IgD-negative memory B cell (primary cell): Measurements from ENCODE around the gene RHBDF1. TPM values are rescaled to one million over a fixed set of nuclear protein-coding genes. Genes with fewer than 3 reads are reported as not detected.
"Not testable (repeated sequence)": the region's sequence is repeated elsewhere in the genome, so short reads cannot be mapped to it uniquely, and the experiment has no call there.

Experiments used
- H3K27ac Mint-ChIP-seq, 3 donors: one replicate each; pipeline ENCODE4 v1.8.0; 2020 to 2022; ENCODE audit warnings: mild to moderate bottlenecking in 3 of 3, mixed read lengths in 3 of 3, moderate library complexity in 1 of 3
- H3K27me3 Mint-ChIP-seq: one replicate; pipeline ENCODE4 v1.8.0; 2021; ENCODE audit warnings: mixed read lengths
- H3K36me3 Mint-ChIP-seq: one replicate; pipeline ENCODE4 v1.8.0; 2020; ENCODE audit warnings: mild to moderate bottlenecking, mixed read lengths
- H3K4me1 Mint-ChIP-seq, 3 donors: one replicate each; pipeline ENCODE4 v1.8.0; 2020 to 2022; ENCODE audit warnings: mixed read lengths in 3 of 3, mild to moderate bottlenecking in 1 of 3
- H3K4me3 Mint-ChIP-seq, 4 donors: one replicate each; pipeline ENCODE4 v1.8.0; 2020 to 2022; ENCODE audit warnings: mild to moderate bottlenecking in 4 of 4, mixed read lengths in 4 of 4, moderate library complexity in 3 of 4
- H3K9me3 Mint-ChIP-seq, 3 donors: one replicate each; pipeline ENCODE4 v1.8.0; 2020 to 2021; ENCODE audit warnings: mixed read lengths in 3 of 3, mild to moderate bottlenecking in 1 of 3
- polyA plus RNA-seq: library from polyadenylated mRNA; unstranded; fragments of 300-500 nt; fragmentation: Illumina TruSeq; gene quantifications from one replicate; pipeline ENCODE4 v1.2.3, GENCODE V29; 2021

Gene RHBDF1
- polyA plus RNA-seq, 1 donor from 2014 or later, result not detected

- peak overlapping the region in 1 of 3 donors; percentile 25 for H3K27ac Mint-ChIP-seq
- H3K36me3 Mint-ChIP-seq, result peaks cover 3% of the 10 kb centered on the region
- no peaks in the 10 kb centered on the region for H3K27me3 Mint-ChIP-seq
- H3K9me3 Mint-ChIP-seq, result no peaks in the 10 kb centered on the region
- peaks cover 7 to 22% (median 16%) of the 10 kb centered on the region in 3 donors for H3K4me1 Mint-ChIP-seq
- no peak overlapping the region for H3K4me3 Mint-ChIP-seq
Measured at GRCh38 chr16:45454-45853, 27.0 kb downstream of the RHBDF1 start.

- no peaks in the 10 kb centered on the region for H3K27me3 Mint-ChIP-seq
- H3K36me3 Mint-ChIP-seq, result peaks cover 3% of the 10 kb centered on the region
- no peaks in the 10 kb centered on the region for H3K9me3 Mint-ChIP-seq
Measured at GRCh38 chr16:44655-45054, 27.8 kb downstream of the RHBDF1 start.

GRCh38 chr16:43294-43693 is 29.1 kb downstream of the RHBDF1 start:
- Mint-ChIP-seq H3K36me3 (peaks cover 3% of the 10 kb centered on the region), H3K4me3 (peak overlapping the region in 1 of 4 donors; percentile 57), H3K27me3 (no peaks in the 10 kb centered on the region), H3K9me3 (no peaks in the 10 kb centered on the region), H3K27ac (peak overlapping the region in 1 of 3 donors; percentile 66), H3K4me1 (peaks cover 21 to 34% (median 31%) of the 10 kb centered on the region in 3 donors)

More at GRCh38 chr16:44655-45054, 27.8 kb downstream of the RHBDF1 start:
- Mint-ChIP-seq H3K4me3 (no peak overlapping the region), H3K4me1 (peaks cover 10 to 21% (median 19%) of the 10 kb centered on the region in 3 donors), H3K27ac (peak overlapping the region in 1 of 3 donors; percentile 39)

DNA sequence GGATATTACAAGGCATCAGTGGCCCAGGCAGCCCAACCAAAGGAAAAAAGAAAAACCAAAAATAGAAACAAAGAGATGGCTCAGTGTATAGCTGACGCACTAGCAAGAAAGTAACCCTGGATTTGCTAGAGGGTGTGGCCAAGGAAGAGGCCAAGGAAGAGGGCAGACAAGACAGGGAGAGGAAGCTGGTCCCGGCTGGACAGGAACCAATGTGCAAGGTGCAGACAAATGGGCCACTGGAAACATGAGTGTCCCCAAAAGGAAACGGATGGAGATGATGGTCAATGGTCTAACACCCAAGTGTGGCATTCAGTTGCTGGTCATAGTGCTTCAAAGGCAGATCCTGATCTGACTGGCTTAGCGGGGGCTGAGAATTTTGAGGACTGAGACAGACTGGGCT is 29.7 kb downstream of the RHBDF1 start:
- Mint-ChIP-seq H3K27ac (peak overlapping the region; percentile 41 to 88 (median 66)), H3K27me3 (no peaks in the 10 kb centered on the region)

GRCh38 chr16:42069-42457 is 30.4 kb downstream of the RHBDF1 start:
- H3K9me3 Mint-ChIP-seq, result no peaks in the 10 kb centered on the region
- H3K36me3 Mint-ChIP-seq, result no peaks in the 10 kb centered on the region
- peaks cover 32 to 41% (median 35%) of the 10 kb centered on the region in 3 donors for H3K4me1 Mint-ChIP-seq
- H3K4me3 Mint-ChIP-seq, result peak overlapping the region in 2 of 4 donors; percentile 23 to 56
- H3K27ac Mint-ChIP-seq, result peak overlapping the region; percentile 15 to 88 (median 66)
- H3K27me3 Mint-ChIP-seq, result no peaks in the 10 kb centered on the region

More for the DNA sequence above, 29.7 kb downstream of the RHBDF1 start:
- Mint-ChIP-seq H3K4me1 (peaks cover 26 to 36% (median 31%) of the 10 kb centered on the region in 3 donors), H3K4me3 (peak overlapping the region in 1 of 4 donors; percentile 56), H3K36me3 (peaks cover 3% of the 10 kb centered on the region), H3K9me3 (no peaks in the 10 kb centered on the region)

DNA sequence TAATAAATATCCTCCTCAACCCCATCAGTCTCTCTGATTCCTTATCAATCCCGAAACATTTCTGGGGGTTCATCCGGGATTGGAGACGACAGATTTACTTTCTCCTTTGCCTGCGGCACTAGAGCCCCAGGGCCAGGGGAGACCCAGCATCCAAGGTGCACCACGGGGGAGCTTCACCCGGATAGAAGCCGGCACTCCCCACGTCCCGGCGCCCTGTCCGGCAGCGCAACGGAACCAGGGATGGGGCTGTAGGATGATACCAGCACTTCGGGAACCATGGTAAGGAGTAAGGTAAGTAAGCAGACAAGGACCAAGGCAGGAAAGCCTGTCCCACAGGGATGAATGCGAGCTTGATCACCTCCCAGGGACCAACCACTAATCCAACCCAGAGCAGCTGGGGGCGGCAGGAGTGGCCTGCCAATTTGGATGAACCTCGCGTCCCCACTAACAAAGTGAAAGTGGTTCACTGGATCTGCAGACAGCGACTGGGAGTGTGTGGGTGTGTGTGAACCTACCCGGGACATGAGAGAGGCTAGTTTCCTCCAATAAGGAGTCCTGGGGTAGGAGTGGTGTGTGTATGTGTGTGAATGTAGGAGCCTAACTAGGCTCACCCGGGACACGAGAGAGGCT is 30.9 kb downstream of the RHBDF1 start:
- H3K4me3 Mint-ChIP-seq, result peak overlapping the region in 1 of 4 donors; percentile 56
- H3K9me3 Mint-ChIP-seq, result no peaks in the 10 kb centered on the region
- peaks cover 35 to 43% (median 37%) of the 10 kb centered on the region in 3 donors for H3K4me1 Mint-ChIP-seq
- H3K27ac Mint-ChIP-seq, result peak overlapping the region; percentile 31 to 88 (median 66)
- H3K27me3 Mint-ChIP-seq, result no peaks in the 10 kb centered on the region
- H3K36me3 Mint-ChIP-seq, result no peaks in the 10 kb centered on the region

- H3K9me3 Mint-ChIP-seq, result no peaks in the 10 kb centered on the region
- H3K4me1 Mint-ChIP-seq, result peaks cover 53 to 64% (median 55%) of the 10 kb centered on the region in 3 donors
- peak overlapping the region; percentile 96 to 100 (median 99) for H3K27ac Mint-ChIP-seq
- peaks cover 2% of the 10 kb centered on the region for H3K36me3 Mint-ChIP-seq
- H3K4me3 Mint-ChIP-seq, result peak overlapping the region; percentile 39 to 92 (median 88)
- H3K27me3 Mint-ChIP-seq, result no peaks in the 10 kb centered on the region
Measured at GRCh38 chr16:38941-39892, 33.2 kb downstream of the RHBDF1 start.

- not testable (repeated sequence) for H3K27me3 Mint-ChIP-seq, H3K9me3 Mint-ChIP-seq, H3K36me3 Mint-ChIP-seq
- H3K4me3 Mint-ChIP-seq, result peak overlapping the region; percentile 59 to 91 (median 86)
- peaks cover 53 to 66% (median 58%) of the 10 kb centered on the region in 3 donors for H3K4me1 Mint-ChIP-seq
- H3K27ac Mint-ChIP-seq, result peak overlapping the region; percentile 96 to 100 (median 99)
Measured at GRCh38 chr16:38206-38605, 34.2 kb downstream of the RHBDF1 start.

- Mint-ChIP-seq H3K4me1 (peaks cover 48 to 66% (median 56%) of the 10 kb centered on the region in 3 donors), H3K27ac (peak overlapping the region; percentile 96 to 100 (median 99)), H3K36me3 (peaks cover 2% of the 10 kb centered on the region), H3K4me3 (peak overlapping the region; percentile 59 to 91 (median 86)), H3K27me3 (no peaks in the 10 kb centered on the region), H3K9me3 (no peaks in the 10 kb centered on the region)
Measured at GRCh38 chr16:37511-37910, 34.9 kb downstream of the RHBDF1 start.

DNA sequence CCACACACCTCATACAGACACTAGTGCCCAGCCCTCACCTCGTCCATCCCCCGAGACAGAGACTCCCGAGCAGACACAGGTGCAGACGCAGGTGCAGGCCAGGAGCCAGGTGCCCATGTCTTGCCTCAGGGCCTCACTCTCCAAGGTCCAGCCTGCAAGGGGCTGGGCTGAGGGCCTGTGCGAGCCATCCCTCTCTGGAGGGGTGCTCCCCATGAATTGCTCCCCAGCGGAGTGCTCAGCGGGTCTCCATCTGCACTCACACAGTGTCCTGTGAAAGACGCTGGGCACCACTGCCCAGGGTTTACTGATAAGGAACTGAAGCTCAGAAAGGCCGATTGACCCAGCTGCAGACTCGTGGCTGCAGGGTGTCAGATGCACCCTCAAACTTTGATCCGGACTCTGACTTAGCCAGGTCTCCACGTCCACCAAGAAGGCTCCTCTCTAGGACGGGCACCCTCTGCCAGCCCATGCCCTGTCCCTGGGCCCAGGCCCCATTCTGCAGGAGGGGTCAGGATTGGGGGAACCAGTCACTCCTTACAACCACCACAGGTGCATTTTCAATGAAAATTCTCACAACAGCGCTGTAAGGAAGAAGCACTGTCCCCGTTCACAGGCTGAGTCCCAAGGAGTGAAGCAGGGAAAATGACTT is 36.0 kb downstream of the RHBDF1 start:
- Mint-ChIP-seq H3K9me3 (no peaks in the 10 kb centered on the region), H3K27me3 (no peaks in the 10 kb centered on the region), H3K4me3 (peak overlapping the region in 3 of 4 donors; percentile 82 to 89 (median 87)), H3K4me1 (peaks cover 39 to 58% (median 57%) of the 10 kb centered on the region in 3 donors), H3K27ac (peak overlapping the region; percentile 96 to 100 (median 99)), H3K36me3 (peaks cover 2% of the 10 kb centered on the region)

DNA sequence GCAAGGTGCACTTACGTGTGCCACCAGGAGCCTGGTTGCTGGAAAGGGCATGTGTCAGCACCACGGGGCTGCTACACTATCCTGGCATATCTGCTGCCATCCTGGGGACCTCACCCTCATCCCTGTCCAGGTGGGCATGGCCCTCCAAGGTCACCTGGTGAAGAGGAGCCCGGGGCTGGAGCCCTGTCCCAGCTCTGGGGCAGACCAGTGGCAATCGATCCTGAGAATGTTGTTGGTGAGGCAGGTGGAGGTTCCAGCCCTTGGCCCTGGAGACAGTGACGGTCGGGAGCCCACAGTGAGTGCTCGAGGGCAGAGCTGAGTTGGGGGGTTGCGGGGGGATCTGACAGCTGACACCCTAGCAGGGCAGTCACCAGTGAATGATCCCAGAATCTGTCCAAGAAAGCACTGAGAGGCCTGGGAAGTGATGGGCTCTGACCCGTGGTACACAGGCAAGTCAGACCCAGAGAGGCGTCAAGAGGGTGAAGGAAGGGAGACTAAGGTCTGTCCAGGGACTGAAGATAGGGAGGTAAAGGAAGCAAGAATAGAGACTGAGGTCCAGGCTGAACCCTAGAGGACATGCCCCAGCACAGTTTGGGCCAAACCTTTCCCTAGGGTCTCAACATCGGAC is 36.6 kb downstream of the RHBDF1 start:
- Mint-ChIP-seq H3K4me1 (peaks cover 39 to 58% (median 57%) of the 10 kb centered on the region in 3 donors), H3K9me3 (no peaks in the 10 kb centered on the region), H3K4me3 (peak overlapping the region in 3 of 4 donors; percentile 87 to 93 (median 89)), H3K27me3 (no peaks in the 10 kb centered on the region), H3K27ac (peak overlapping the region; percentile 96 to 100 (median 99)), H3K36me3 (peaks cover 2% of the 10 kb centered on the region)

GRCh38 chr16:35011-35677 is 37.3 kb downstream of the RHBDF1 start:
- peaks cover 2% of the 10 kb centered on the region for H3K36me3 Mint-ChIP-seq
- peaks cover 39 to 61% (median 58%) of the 10 kb centered on the region in 3 donors for H3K4me1 Mint-ChIP-seq
- H3K27me3 Mint-ChIP-seq, result no peaks in the 10 kb centered on the region
- peak overlapping the region; percentile 96 to 100 (median 99) for H3K27ac Mint-ChIP-seq
- H3K4me3 Mint-ChIP-seq, result peak overlapping the region; percentile 82 to 94 (median 90)
- no peaks in the 10 kb centered on the region for H3K9me3 Mint-ChIP-seq

DNA sequence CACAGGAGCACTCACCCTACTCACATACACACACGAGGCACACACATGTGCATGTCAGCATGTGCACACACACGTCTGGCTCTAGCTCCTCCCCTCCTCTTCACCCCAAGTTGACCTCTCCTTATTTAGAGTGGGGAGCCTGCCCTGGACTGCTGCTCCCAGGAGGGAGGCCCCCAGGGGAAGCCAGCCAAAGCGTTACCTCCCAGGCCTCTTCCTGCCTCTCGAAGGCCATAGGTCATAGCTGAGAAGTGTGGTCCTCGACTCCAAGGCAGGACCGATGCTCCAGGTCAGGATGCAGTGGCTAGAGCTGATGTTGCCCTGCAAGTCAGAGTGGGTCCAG is 37.8 kb downstream of the RHBDF1 start:
- peaks cover 37 to 58% (median 53%) of the 10 kb centered on the region in 3 donors for H3K4me1 Mint-ChIP-seq
- no peaks in the 10 kb centered on the region for H3K9me3 Mint-ChIP-seq
- H3K36me3 Mint-ChIP-seq, result peaks cover 2% of the 10 kb centered on the region
- peak overlapping the region; percentile 96 to 100 (median 99) for H3K27ac Mint-ChIP-seq
- peak overlapping the region; percentile 82 to 94 (median 90) for H3K4me3 Mint-ChIP-seq
- no peaks in the 10 kb centered on the region for H3K27me3 Mint-ChIP-seq
